Endothelial cell of umbilical vein (primary cell): ENCODE data around the gene HAUS7. TPM values are rescaled to one million over a fixed set of nuclear protein-coding genes. Genes with fewer than 3 reads are reported as not detected.
A peak's percentile ranks its signal among the peaks of the same experiment; 100 is the strongest.

Experiments
- BruUV-seq: library from RNA; stranded (reverse); fragments of 400-500 nt; replicated peaks from 2 replicates; lab custom pipeline; 2021; lab: Mats Ljungman, UMichigan
- CTCF ChIA-PET: fragments of 300-600, 350-600 bp; sonication (Branson Sonifier 250); formaldehyde crosslinking; loops from one replicate; lab custom pipeline; 2021; ENCODE audit warnings: antibody characterized with exemption, inconsistent platforms; lab: Charles Lee
- POLR2A ChIA-PET: fragments of 300-600, 350-600 bp; sonication (Branson Sonifier 250); formaldehyde crosslinking; loops from one replicate; lab custom pipeline; 2021; ENCODE audit warnings: antibody characterized with exemption, inconsistent platforms; lab: Charles Lee
- DNase-seq: peaks from one replicate; pipeline ENCODE4 v3.0.0-alpha.2; 2011; ENCODE audit warnings: low read depth, low spot score
- FAIRE-seq: peaks from 2 replicates; lab custom pipeline; 2011; peaks lifted over from hg19 to GRCh38; lab: Jason Lieb, UNC
- H2AFZ ChIP-seq: 2 replicates; pipeline ENCODE4 v1.6.0; 2012; ENCODE audit warnings: low read depth, low read length, control low read depth, inconsistent platforms
- H3K27ac ChIP-seq: 2 replicates; pipeline ENCODE4 v1.5.1; 2011; ENCODE audit warnings: low read depth, mild to moderate bottlenecking, control low read depth, low read length, moderate library complexity; ENCODE audit not compliant: insufficient read depth
- H3K27me3 ChIP-seq, 2 experiments: 2 replicates each; pipeline versions ENCODE4 v1.6.0 to v1.6.1; 2011; ENCODE audit warnings: low read length in 2 of 2, mixed read lengths in 1 of 2; ENCODE audit not compliant: control insufficient read depth in 2 of 2, insufficient read depth in 2 of 2
- H3K36me3 ChIP-seq, 2 experiments: 2 replicates in 1 of 2; 3 replicates in 1 of 2; pipeline ENCODE4 v1.5.1; 2011; ENCODE audit warnings: low read length in 2 of 2, mild to moderate bottlenecking in 1 of 2, moderate library complexity in 1 of 2; ENCODE audit not compliant: control insufficient read depth in 2 of 2, insufficient read depth in 2 of 2; ENCODE audit errors: extremely low read depth in 1 of 2
- H3K4me1 ChIP-seq: 3 replicates; pipeline ENCODE4 v1.5.1; 2011; ENCODE audit warnings: mild to moderate bottlenecking, low read length; ENCODE audit not compliant: control insufficient read depth, insufficient read depth; ENCODE audit errors: extremely low read depth
- H3K4me2 ChIP-seq: 2 replicates; pipeline ENCODE4 v1.6.1; 2011; ENCODE audit warnings: low read length, control low read depth, mixed read lengths; ENCODE audit not compliant: insufficient read depth
- H3K4me3 ChIP-seq, 3 experiments: fragments of 200-600 bp in 1 of 3; sonication (generic), shearing (Covaris generic) in 1 of 3; replicated peaks in 1 of 3; 2 replicates each; pipeline ENCODE4 v1.5.1; 2011 to 2016; ENCODE audit warnings: control low read depth in 3 of 3, low read length in 3 of 3, mild to moderate bottlenecking in 2 of 3, inconsistent platforms in 1 of 3, low read depth in 1 of 3, moderate library complexity in 1 of 3; ENCODE audit not compliant: insufficient read depth in 1 of 3
- H3K79me2 ChIP-seq: 2 replicates; pipeline ENCODE4 v1.6.0; 2012; ENCODE audit warnings: low read length, inconsistent platforms; ENCODE audit not compliant: control insufficient read depth, insufficient read depth
- H3K9ac ChIP-seq: replicated peaks from 2 replicates; pipeline ENCODE3; 2011; ENCODE audit warnings: low read length, control low read depth; ENCODE audit not compliant: insufficient read depth; ENCODE audit errors: extremely low read depth
- H3K9me1 ChIP-seq: replicated peaks from 3 replicates; pipeline ENCODE4 v1.6.0; 2011; ENCODE audit warnings: mild to moderate bottlenecking, low read length; ENCODE audit not compliant: control insufficient read depth, insufficient read depth; ENCODE audit errors: extremely low read depth
- H3K9me3 ChIP-seq: replicated peaks from 2 replicates; pipeline ENCODE4 v1.5.1; 2012; ENCODE audit warnings: low read length, inconsistent platforms; ENCODE audit not compliant: control insufficient read depth, insufficient read depth
- H4K20me1 ChIP-seq: replicated peaks from 2 replicates; pipeline ENCODE3; 2011; ENCODE audit warnings: mild to moderate bottlenecking, low read length; ENCODE audit not compliant: control insufficient read depth, insufficient read depth; ENCODE audit errors: extremely low read depth
- EZH2 ChIP-seq: IDR thresholded peaks from 2 replicates; pipeline ENCODE4 v1.6.1; 2012; ENCODE audit warnings: borderline replicate concordance, low read depth, mild to moderate bottlenecking, moderate library complexity, low read length, inconsistent platforms; ENCODE audit not compliant: severe bottlenecking
- FOS ChIP-seq: IDR thresholded peaks from 2 replicates; pipeline ENCODE4 v1.6.1; 2011; ENCODE audit warnings: mild to moderate bottlenecking, low read length, moderate library complexity, borderline replicate concordance; ENCODE audit not compliant: insufficient read depth
- GATA2 ChIP-seq: IDR thresholded peaks from 2 replicates; pipeline ENCODE4 v1.7.0; 2011; ENCODE audit warnings: low read depth, mild to moderate bottlenecking, moderate library complexity, mixed read lengths, low read length; ENCODE audit not compliant: insufficient read length, insufficient read depth
- JUN ChIP-seq: IDR thresholded peaks from 2 replicates; pipeline ENCODE4 v1.6.1; 2011; ENCODE audit warnings: borderline replicate concordance, low read depth; ENCODE audit not compliant: insufficient read length, insufficient read depth
- MYC ChIP-seq: IDR thresholded peaks from one replicate; pipeline ENCODE4 v1.6.1; 2011; ENCODE audit warnings: mild to moderate bottlenecking, low read depth, low read length
- POLR2A ChIP-seq: IDR thresholded peaks from 2 replicates; pipeline ENCODE4 v1.6.1; 2012; ENCODE audit warnings: low read depth, mild to moderate bottlenecking, control low read depth, low read length
- POLR2AphosphoS5 ChIP-seq: IDR thresholded peaks from 2 replicates; pipeline ENCODE4 v1.6.1; 2012; ENCODE audit warnings: low read depth, mild to moderate bottlenecking, control low read depth, low read length, moderate library complexity; ENCODE audit not compliant: insufficient read depth
- dilution Hi-C: fragments of 300-500 bp; cut with MboI; formaldehyde crosslinking; loops from one replicate; pipeline ENCODE4 v1.15.0; 2019; ENCODE audit warnings: low sequenced_read_pairs; ENCODE audit not compliant: extremely low pct_ligation_motif_present
- intact Hi-C: fragments of 100-400 bp; cut with micrococcal nuclease; formaldehyde crosslinking; loops from one replicate; pipeline ENCODE4 v1.10.0; 2022
- polyA plus RNA-seq, 4 experiments: library from polyadenylated mRNA; depleted of rRNA in 3 of 4; stranded (reverse) in 3 of 4; unstranded in 1 of 4; fragments of >200 nt; gene quantifications; 2 replicates each; pipeline versions ENCODE4 v1.2.1 to v1.2.3, GENCODE V29; 2011 to 2012; ENCODE audit warnings: missing spikeins in 1 of 4
- total RNA-seq: library from RNA; stranded (reverse); gene quantifications from 2 replicates; pipeline ENCODE4 v1.2.3, GENCODE V29; 2021
- TF ChIP-seq, protein P1 (sequence below): IDR thresholded peaks from 2 replicates; pipeline ENCODE4 v1.6.1; 2011; ENCODE audit not compliant: insufficient read depth, insufficient read length
- TF ChIP-seq, protein P2 (sequence below), 2 donors: IDR thresholded peaks; 1 replicate in 1 of 2; 2 replicates in 1 of 2; pipeline ENCODE4 v1.5.1; 2011; ENCODE audit warnings: low read length in 2 of 2, mild to moderate bottlenecking in 2 of 2, moderate library complexity in 2 of 2, control low read depth in 1 of 2, inconsistent platforms in 1 of 2, low read depth in 1 of 2; ENCODE audit not compliant: insufficient read depth in 1 of 2; ENCODE audit errors: extremely low read depth in 1 of 2

Gene HAUS7
- total and polyA plus RNA-seq, 2 donors (not counting 3 experiments of a cell fraction or from before 2014, with no cell fraction given): 31.0 to 46.4 TPM

DNA sequence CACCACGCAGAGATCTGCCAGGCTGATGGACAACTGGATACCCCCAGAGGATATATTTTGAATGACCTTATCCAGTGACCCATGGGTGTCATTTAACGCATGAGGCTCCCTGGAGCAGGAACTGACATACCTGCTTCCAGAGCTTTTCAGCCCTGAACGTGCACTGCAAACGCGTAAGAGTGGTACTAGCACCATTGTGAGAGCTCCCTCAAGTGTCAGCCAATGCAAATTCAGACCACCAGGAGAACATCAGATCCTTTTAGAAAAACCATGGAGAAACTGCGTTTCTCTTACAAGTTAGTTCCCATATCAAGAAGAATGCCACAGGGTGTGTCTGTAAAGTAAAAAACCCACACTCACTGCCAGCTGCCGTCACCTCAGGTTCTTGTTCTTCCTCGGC, 31.8 kb downstream of the HAUS7 start:
- peak; percentile 88 for FAIRE-seq
- dilution Hi-C loops: no loop called here

DNA sequence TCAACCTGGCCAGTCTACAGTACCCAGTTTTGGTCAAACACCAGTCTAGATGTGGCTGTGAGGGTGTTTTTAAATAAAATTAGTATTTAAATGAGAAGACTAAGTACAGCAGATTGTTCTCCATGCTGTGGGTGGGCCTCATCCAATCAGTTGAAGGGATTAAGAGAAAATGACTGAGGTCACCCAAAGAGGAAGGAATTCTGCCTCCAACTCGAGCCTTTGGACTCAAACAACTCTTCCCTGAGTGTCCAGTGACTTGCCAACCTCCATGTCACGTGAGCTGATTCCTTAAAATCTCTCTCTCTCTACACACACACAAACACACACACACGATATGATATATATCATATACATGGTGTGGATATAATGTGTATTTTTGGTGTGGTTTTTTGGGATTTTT, 34.5 kb downstream of the HAUS7 start:
- H3K4me1 ChIP-seq: no peaks in the 10 kb centered on the region
- no peaks in the 10 kb centered on the region for H3K36me3 ChIP-seq
- no peak overlapping the region for H3K9ac ChIP-seq
- BruUV-seq: no TSS peak
- no peaks in the 10 kb centered on the region for H3K27me3 ChIP-seq
- H4K20me1 ChIP-seq: no peaks in the 10 kb centered on the region
- no peaks in the 10 kb centered on the region for H3K79me2 ChIP-seq
- no peak for DNase-seq
- TF ChIP-seq GATA2 (no peak), FOS (no peak), POLR2AphosphoS5 (no peak), POLR2A (no peak), MYC (no peak), JUN (no peak), EZH2 (no peak)
- TF ChIP-seq, protein P1, sequence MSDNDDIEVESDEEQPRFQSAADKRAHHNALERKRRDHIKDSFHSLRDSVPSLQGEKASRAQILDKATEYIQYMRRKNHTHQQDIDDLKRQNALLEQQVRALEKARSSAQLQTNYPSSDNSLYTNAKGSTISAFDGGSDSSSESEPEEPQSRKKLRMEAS: no peak
- TF ChIP-seq, protein P2, sequence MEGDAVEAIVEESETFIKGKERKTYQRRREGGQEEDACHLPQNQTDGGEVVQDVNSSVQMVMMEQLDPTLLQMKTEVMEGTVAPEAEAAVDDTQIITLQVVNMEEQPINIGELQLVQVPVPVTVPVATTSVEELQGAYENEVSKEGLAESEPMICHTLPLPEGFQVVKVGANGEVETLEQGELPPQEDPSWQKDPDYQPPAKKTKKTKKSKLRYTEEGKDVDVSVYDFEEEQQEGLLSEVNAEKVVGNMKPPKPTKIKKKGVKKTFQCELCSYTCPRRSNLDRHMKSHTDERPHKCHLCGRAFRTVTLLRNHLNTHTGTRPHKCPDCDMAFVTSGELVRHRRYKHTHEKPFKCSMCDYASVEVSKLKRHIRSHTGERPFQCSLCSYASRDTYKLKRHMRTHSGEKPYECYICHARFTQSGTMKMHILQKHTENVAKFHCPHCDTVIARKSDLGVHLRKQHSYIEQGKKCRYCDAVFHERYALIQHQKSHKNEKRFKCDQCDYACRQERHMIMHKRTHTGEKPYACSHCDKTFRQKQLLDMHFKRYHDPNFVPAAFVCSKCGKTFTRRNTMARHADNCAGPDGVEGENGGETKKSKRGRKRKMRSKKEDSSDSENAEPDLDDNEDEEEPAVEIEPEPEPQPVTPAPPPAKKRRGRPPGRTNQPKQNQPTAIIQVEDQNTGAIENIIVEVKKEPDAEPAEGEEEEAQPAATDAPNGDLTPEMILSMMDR (IDR thresholded peaks at IDR 0.05; ENCODE audit: extremely low read depth in 1 of 2, insufficient read depth in 1 of 2, low read depth in 1 of 2, low read length in 2 of 2): no peak
- no peak overlapping the region for H3K4me3 ChIP-seq
- intact Hi-C loops: loop anchor here (10.0 kb wide), 1 partner anchor 401 kb away; no protein-coding TSS in a partner anchor
- H3K9me1 ChIP-seq: no peaks in the 10 kb centered on the region
- H2AFZ ChIP-seq: no peak overlapping the region
- POLR2A ChIA-PET: no interaction called here
- no peak for FAIRE-seq
- CTCF ChIA-PET: no interaction called here
- dilution Hi-C loops: no loop called here
- H3K4me2 ChIP-seq: no peak overlapping the region
- H3K27ac ChIP-seq: no peak overlapping the region
- H3K9me3 ChIP-seq: no peaks in the 10 kb centered on the region

More for the DNA sequence above, 31.8 kb downstream of the HAUS7 start:
- Histone ChIP-seq H3K4me2 (no peak overlapping the region), H3K27ac (no peak overlapping the region), H3K9me3 (no peaks in the 10 kb centered on the region), H3K9me1 (no peaks in the 10 kb centered on the region), H3K9ac (no peak overlapping the region), H3K4me1 (no peaks in the 10 kb centered on the region), H4K20me1 (no peaks in the 10 kb centered on the region), H3K79me2 (no peaks in the 10 kb centered on the region), H3K27me3 (no peaks in the 10 kb centered on the region), H3K4me3 (no peak overlapping the region), H2AFZ (no peak overlapping the region), H3K36me3 (no peaks in the 10 kb centered on the region)
- peak; percentile 16 for DNase-seq
- CTCF ChIA-PET: interaction anchor here (0.7 to 2.4 kb wide), 7 partner anchors 15 to 497 kb away, joined by 3 to 14 read pairs (median 4); no protein-coding TSS in a partner anchor
- POLR2A ChIA-PET: no interaction called here
- BruUV-seq: no TSS peak
- intact Hi-C loops: loop anchor here (10.0 kb wide), 1 partner anchor 404 kb away; no protein-coding TSS in a partner anchor
- TF ChIP-seq MYC: no peak
- TF ChIP-seq, protein P2 (IDR thresholded peaks at IDR 0.05; ENCODE audit: extremely low read depth in 1 of 2, insufficient read depth in 1 of 2, low read depth in 1 of 2, low read length in 2 of 2): peak; percentile 5 to 16
